SK-N-MC (cell line): ENCODE data around the gene SCG3.
"Not testable (repeated sequence)": the region's sequence is repeated elsewhere in the genome, so short reads cannot be mapped to it uniquely, and the experiment has no call there.

ENCODE experiments used
- DNase-seq: peaks from one replicate; pipeline ENCODE4 v3.0.0-alpha.2; 2011; ENCODE audit warnings: low read depth, low spot score
- H3K27ac ChIP-seq: fragments of 200-600 bp; sonication (generic); 2 replicates; pipeline ENCODE4 v1.5.1; 2016; ENCODE audit warnings: mixed run types
- H3K36me3 ChIP-seq: fragments of 200-600 bp; sonication (generic); 2 replicates; pipeline ENCODE4 v1.6.1; 2017; ENCODE audit warnings: antibody characterized with exemption, low read length, mixed read lengths; ENCODE audit not compliant: insufficient read depth
- H3K4me3 ChIP-seq: fragments of 200-600 bp; sonication (generic); 2 replicates; pipeline ENCODE4 v1.5.1; 2016
- H3K9ac ChIP-seq: fragments of 200-600 bp; sonication (generic); 2 replicates; pipeline ENCODE4 v1.8.0; 2017; ENCODE audit warnings: mixed run types, mixed read lengths; ENCODE audit not compliant: insufficient read length
- H3K9me3 ChIP-seq: fragments of 200-600 bp; sonication (generic); 2 replicates; pipeline ENCODE4 v1.6.1; 2017; ENCODE audit warnings: low read depth, mild to moderate bottlenecking, antibody characterized with exemption, low read length, moderate library complexity, mixed read lengths
- EZH2 ChIP-seq: fragments of 200-600 bp; sonication (generic); IDR thresholded peaks from one replicate; pipeline ENCODE4 v1.6.1; 2017; ENCODE audit warnings: antibody characterized with exemption
- FOXP2 ChIP-seq: optimal IDR thresholded peaks from 2 replicates; pipeline ENCODE3; 2011; ENCODE audit warnings: mild to moderate bottlenecking, moderate library complexity; ENCODE audit not compliant: insufficient read depth; ENCODE audit errors: extremely low read length, control extremely low read depth
- POLR2AphosphoS5 ChIP-seq: IDR thresholded peaks from 2 replicates; pipeline ENCODE4 v1.6.1; 2012; ENCODE audit warnings: mild to moderate bottlenecking, low read depth, low read length, borderline replicate concordance

SCG3 gene

DNA sequence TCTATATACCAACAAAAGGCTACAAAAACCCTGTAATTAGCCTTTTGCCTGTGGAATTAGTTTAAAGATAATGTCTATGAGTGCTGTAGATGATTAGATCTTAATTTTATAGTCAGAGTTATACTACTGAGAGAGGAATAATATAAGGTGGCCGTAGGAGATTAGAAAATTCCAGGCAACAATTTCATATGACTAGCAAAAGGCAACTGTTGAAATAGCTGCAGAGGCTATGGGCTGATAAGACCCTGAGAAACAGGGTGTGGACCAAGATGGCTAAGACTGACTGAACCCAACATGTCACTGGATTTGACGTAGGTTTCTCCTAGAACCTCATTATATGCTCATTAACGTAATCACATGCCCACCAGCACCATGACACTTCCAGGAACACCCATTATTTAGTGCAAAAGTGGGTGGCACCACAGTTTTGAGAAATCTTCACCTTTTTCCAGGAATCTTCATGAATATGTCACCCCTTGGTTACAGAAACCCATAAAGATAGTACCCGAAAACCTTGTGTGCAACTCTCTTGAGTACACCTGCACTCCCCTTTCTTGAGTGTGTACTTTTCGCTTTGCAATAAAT is 29.1 kb upstream of the SCG3 start:
- Histone ChIP-seq H3K27ac (no peak overlapping the region), H3K36me3 (no peaks in the 10 kb centered on the region), H3K9ac (no peak overlapping the region), H3K9me3 (no peaks in the 10 kb centered on the region), H3K4me3 (no peak overlapping the region)
- TF ChIP-seq POLR2AphosphoS5 (no peak), FOXP2 (no peak), EZH2 (no peak)
- no peak for DNase-seq

DNA sequence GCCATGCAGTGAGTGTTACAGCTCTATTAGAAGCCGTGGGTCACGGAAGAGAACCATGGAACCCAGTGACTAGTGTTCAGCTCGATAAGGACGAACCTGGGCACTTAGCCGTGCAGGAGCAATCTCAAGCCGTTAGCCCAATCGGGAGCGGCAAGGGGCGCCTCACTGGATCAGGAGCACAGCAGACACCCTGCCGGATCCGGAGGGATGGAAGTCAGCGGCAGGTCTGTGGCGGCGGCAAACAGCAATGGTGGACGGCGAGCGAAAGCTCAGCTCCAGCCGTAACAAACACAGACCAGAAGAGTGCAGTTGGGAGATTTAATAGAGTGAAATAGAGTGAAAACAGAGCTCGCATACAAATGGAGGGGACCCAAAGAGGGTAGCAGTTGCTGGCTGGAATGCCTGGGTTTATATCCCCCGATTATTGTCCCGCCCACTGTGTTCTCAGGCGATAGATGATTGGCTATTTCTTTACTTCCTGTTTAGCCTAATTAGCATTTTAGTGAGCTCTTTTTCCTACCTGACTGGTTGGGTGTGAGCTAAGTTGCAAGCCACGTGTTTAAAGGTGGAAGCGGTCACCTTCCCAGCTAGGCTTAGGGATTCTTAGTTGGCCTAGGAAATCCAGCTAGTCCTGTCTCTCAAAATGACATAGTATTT is 25.8 kb upstream of the SCG3 start:
- H3K4me3 ChIP-seq, H3K27ac ChIP-seq, H3K9me3 ChIP-seq, H3K9ac ChIP-seq, DNase-seq, H3K36me3 ChIP-seq: not testable (repeated sequence)

DNA sequence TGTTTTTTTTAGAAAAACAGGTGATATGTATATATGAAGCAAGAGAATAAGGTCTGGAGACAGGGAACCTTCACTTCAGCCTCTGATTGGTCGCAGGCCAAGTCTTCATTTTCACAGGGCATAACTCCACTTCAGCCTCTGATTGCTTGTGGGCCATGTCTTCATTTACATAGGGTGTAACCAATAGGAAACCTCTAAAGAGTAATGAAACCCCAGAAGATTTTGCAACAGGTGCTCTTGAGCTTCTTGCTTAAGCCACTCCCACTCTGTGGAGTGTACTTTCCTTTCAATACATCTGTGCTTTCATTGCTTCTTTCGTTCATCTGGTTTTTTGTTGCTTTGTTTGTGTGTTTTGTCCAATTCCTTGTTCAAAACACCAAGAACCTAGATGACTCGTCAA is 22.6 kb upstream of the SCG3 start:
- H3K36me3 ChIP-seq, result no peaks in the 10 kb centered on the region
- no peak for TF ChIP-seq FOXP2
- no peak for TF ChIP-seq POLR2AphosphoS5

DNA sequence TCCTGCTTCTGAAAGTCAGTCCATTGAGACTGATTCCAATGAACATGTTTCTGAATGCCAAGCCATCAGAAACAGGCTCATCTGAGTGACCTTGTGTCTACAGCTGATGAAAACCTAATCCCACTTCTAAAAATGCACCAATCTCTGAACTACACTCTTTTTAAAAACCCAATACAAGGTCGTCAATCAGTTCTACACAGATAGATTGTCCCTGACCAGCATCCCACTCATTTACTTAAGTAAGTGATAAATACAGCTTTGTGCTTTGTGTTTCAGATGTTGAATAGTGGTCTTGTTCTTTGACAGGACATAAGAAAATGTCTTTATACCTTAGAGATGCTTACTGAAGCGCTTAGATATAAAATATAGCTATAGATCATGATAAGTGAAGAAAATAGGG is 20.2 kb upstream of the SCG3 start:
- Histone ChIP-seq H3K4me3 (no peak overlapping the region), H3K27ac (no peak overlapping the region), H3K9ac (no peak overlapping the region), H3K9me3 (no peaks in the 10 kb centered on the region), H3K36me3 (no peaks in the 10 kb centered on the region)
- DNase-seq, result no peak
- TF ChIP-seq POLR2AphosphoS5, result no peak
- no peak for TF ChIP-seq EZH2
- no peak for TF ChIP-seq FOXP2

More for the DNA sequence above, 22.6 kb upstream of the SCG3 start:
- Histone ChIP-seq H3K9me3 (no peaks in the 10 kb centered on the region), H3K27ac (no peak overlapping the region), H3K9ac (no peak overlapping the region), H3K4me3 (no peak overlapping the region)
- no peak for DNase-seq

DNA sequence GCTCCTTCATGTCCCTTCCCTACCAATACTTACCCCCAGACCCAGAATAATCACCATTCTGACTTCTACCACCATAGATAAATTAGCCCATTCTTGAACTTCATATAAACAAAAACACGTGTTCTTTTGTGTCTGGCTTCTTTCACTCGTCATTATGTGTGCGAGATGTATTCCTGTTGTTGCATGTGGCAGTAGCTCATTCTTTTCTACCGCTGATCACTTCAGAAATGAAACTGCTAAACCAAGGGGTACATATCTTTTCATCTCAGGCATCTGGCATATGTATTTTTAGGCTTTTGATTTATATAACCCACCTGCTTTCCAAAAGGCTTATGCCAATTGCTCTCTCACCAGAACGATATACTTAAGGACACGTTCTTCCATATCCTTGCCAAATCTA is 13.8 kb upstream of the SCG3 start:
- Histone ChIP-seq H3K36me3 (no peaks in the 10 kb centered on the region), H3K9ac (no peak overlapping the region), H3K27ac (no peak overlapping the region), H3K4me3 (no peak overlapping the region), H3K9me3 (no peaks in the 10 kb centered on the region)
- no peak for TF ChIP-seq EZH2
- no peak for TF ChIP-seq FOXP2
- TF ChIP-seq POLR2AphosphoS5, result no peak
- DNase-seq, result no peak

DNA sequence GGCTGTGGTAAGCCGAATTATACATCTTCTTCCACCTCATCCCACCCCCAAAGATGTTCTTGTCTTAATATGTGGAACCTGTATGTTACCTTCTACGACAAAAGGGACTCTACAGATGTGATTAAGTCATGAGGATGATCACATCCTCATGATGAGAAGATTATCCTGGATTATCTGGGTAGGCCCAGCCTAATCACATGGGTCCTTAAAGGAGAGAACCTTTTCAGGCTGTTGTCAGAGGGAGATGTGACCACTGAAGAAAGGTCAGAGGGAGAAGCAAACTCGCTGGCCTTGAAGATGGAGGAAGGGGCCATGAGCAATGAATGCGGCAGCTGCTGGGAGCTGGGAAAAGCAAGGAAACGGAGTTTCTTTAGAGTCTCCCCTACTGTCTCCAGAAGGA is 12.9 kb upstream of the SCG3 start:
- Histone ChIP-seq H3K27ac (no peak overlapping the region), H3K9ac (no peak overlapping the region), H3K36me3 (no peaks in the 10 kb centered on the region), H3K4me3 (no peak overlapping the region), H3K9me3 (no peaks in the 10 kb centered on the region)
- TF ChIP-seq EZH2 (no peak), POLR2AphosphoS5 (no peak), FOXP2 (no peak)
- no peak for DNase-seq

DNA sequence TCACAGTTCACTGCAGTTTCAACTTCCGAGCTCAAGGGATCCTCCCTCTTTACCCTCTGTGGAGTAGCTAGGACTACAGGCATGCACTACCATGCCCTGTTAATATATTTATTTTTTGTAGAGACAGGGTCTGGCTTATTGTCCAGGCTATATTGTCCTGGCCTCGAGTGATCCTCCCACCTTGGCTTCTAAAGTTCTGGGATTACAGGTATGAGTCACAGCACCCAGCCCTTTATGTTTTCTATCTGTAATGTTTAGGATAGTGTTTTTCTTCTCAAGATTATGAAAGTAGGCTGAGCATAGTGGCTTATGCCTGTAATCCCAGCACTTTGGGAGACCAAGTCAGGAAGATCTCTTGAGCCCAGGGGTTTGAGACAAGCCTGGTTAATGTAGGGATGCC is 11.9 kb upstream of the SCG3 start:
- DNase-seq, result no peak
- TF ChIP-seq EZH2, result no peak
- TF ChIP-seq FOXP2, result no peak
- no peak for TF ChIP-seq POLR2AphosphoS5

DNA sequence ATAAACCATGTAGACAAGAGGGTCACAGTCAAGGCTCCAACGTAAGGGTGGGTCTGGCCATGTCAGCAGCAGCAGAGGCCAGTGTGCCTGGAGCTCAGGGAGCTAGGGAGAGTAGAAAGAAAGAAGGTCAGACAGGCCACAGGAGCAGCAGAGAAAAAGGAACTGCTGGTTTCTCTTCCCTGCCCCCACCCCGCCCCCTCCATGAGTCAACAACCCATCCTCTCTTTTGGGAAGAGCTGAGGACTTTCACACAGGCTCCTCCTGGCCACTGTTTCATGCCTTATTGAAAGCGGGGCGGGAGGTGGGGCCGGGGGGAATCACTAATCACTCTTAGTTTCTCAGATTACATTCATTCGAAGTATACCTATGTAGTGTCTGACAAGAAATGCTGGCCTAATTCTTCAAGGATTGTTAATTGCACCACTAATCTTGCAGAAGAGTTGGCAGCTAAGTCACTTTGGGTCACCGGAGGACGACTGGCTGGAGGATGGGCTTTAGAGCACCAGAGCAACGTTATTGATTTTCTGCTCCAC is 9.1 kb upstream of the SCG3 start:
- TF ChIP-seq POLR2AphosphoS5, result no peak
- no peak for TF ChIP-seq FOXP2
- TF ChIP-seq EZH2, result no peak
- no peak overlapping the region for H3K9ac ChIP-seq
- H3K9me3 ChIP-seq, result no peaks in the 10 kb centered on the region
- H3K36me3 ChIP-seq, result no peaks in the 10 kb centered on the region
- H3K27ac ChIP-seq, result no peak overlapping the region
- DNase-seq, result no peak
- no peak overlapping the region for H3K4me3 ChIP-seq

More for the DNA sequence above, 11.9 kb upstream of the SCG3 start:
- H3K9ac ChIP-seq, result no peak overlapping the region
- H3K9me3 ChIP-seq, result no peaks in the 10 kb centered on the region
- no peak overlapping the region for H3K27ac ChIP-seq
- no peak overlapping the region for H3K4me3 ChIP-seq
- H3K36me3 ChIP-seq, result no peaks in the 10 kb centered on the region

DNA sequence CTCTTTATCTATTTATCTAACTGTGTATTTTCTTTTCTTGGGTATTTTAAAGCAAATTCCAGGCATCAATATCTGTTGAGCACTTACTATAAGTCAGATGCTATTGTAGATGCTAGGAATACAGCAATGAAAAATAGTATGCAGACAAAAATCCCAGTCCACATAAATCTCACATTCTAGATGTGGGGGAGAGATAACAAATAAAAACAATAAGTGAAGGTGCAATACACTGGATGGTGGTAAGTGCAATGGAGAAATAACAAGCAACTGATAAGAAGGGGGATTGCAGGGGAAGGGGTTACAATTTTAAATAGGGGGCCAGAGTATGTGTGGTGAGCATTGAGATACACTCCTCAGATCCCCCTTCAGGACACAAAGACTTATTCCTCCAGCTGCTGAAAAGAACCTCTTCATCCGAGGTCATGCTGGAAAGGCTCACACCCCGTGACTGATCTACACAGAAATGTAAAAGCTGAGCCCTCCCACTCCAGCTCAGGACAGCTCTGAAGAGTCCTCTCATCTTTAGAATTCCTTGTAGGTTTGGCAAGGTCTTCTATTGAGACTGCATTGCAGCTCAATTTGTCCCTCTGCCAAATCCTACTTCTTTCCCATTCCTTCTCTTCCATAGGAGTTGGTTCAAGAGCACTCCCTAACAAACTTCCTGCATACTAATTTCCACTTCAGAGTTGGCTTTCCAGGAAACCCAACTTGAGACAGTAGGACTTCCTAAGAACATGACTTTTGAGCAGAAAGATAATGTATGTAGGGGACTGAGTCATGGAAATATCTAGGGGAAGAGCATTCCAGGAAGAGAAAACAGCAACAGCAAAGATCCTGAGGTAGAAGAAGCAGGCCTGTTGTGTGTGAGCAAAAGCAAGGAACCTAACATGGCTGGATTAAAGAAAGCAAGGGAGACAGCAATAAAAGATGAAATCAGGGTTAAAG is 8.1 kb upstream of the SCG3 start:
- TF ChIP-seq POLR2AphosphoS5, result no peak
- TF ChIP-seq FOXP2, result no peak
- TF ChIP-seq EZH2, result no peak
- no peak overlapping the region for H3K27ac ChIP-seq
- H3K9me3 ChIP-seq, result no peaks in the 10 kb centered on the region
- no peak overlapping the region for H3K9ac ChIP-seq
- no peak for DNase-seq
- H3K36me3 ChIP-seq, result no peaks in the 10 kb centered on the region
- no peak overlapping the region for H3K4me3 ChIP-seq
